ENCODE results near the gene NT5C2. TPM values are rescaled to one million over a fixed set of nuclear protein-coding genes. Genes with fewer than 3 reads are reported as not detected.

NT5C2 gene
- total and polyA plus RNA-seq, 2 donors (not counting 3 experiments of a cell fraction or from before 2014, with no cell fraction given): 47.2 to 69.9 TPM

DNA sequence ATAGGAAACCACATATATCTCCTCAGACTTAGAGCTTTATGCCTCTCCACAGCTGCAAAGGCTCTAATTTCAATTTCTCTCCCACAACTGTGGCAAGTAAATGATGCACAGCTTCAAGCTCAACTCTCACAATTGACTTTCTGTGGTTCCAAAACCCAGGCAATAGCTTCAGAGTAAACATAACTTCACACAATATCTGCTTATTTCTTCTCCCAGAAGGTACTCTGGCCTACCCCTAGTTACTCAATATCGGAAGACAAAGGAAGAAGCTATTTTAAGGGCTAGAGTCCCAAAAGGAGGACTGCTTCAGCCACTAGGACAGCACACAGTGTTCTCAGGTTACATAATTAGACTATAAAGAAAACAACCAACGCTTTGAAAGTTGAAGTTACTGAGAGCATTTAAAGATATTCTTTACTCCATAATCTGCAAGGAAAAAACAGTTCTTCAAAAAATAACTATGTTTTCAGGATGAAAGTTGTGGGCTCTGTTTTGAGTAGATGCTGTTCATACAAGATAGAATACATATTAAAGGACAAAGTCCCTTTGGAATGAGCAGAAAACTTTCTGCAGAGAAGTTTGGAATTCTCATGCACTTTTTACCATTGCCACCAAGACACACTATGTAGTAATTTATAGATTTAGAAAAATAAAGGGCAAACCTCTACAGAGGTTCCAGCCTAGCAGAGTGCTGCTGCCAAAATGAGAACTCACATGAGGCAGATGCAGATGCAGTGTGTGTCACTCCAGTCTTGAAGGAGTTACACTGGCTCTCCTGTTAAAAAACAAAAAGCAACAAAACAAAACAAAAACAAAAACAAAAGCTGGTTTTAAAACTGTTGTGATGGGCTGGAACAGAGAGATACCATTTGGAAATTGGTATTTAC, 81.8 kb downstream of the NT5C2 start:
- dilution Hi-C loops (cut with MboI; ENCODE audit: extremely low pct_ligation_motif_present, low sequenced_read_pairs): no loop called here
- H3K4me1 ChIP-seq (ENCODE audit: control insufficient read depth, extremely low read depth, insufficient read depth, low read length): no peaks in the 10 kb centered on the region
- CTCF ChIA-PET: interaction anchor here (1.1 to 4.6 kb wide), 6 partner anchors 11 to 166 kb away, joined by 3 to 42 read pairs (median 4); partner anchors contain the start of gene INA
- H3K79me2 ChIP-seq (ENCODE audit: control insufficient read depth, insufficient read depth, low read length): peaks cover 15% of the 10 kb centered on the region
- POLR2A ChIA-PET: no interaction called here
- H3K27ac ChIP-seq (ENCODE audit: insufficient read depth, low read depth, low read length): no peak overlapping the region
- DNase-seq (ENCODE audit: low read depth, low spot score) (no peak), FAIRE-seq (no peak)
- H2AFZ ChIP-seq (ENCODE audit: low read depth, low read length): no peak overlapping the region
- no peaks in the 10 kb centered on the region for H4K20me1 ChIP-seq (replicated peaks; ENCODE audit: control insufficient read depth, extremely low read depth, insufficient read depth, low read length)
- H3K9me1 ChIP-seq (replicated peaks; ENCODE audit: control insufficient read depth, extremely low read depth, insufficient read depth, low read length): no peaks in the 10 kb centered on the region
- H3K36me3 ChIP-seq (ENCODE audit: control insufficient read depth in 2 of 2, extremely low read depth in 1 of 2, insufficient read depth in 2 of 2, low read length in 2 of 2): no peaks in the 10 kb centered on the region
- no peak overlapping the region for H3K9ac ChIP-seq (replicated peaks; ENCODE audit: extremely low read depth, insufficient read depth, low read length)
- no peaks in the 10 kb centered on the region for H3K27me3 ChIP-seq (ENCODE audit: control insufficient read depth in 2 of 2, insufficient read depth in 2 of 2, low read length in 2 of 2)
- no peaks in the 10 kb centered on the region for H3K9me3 ChIP-seq (replicated peaks; ENCODE audit: control insufficient read depth, insufficient read depth, low read length)
- no peak for TF ChIP-seq GATA2 (IDR thresholded peaks at IDR 0.05; ENCODE audit: insufficient read depth, insufficient read length, low read depth, low read length)
- no peak overlapping the region for H3K4me3 ChIP-seq (replicated peaks in 1 of 3; ENCODE audit: insufficient read depth in 1 of 3, low read depth in 1 of 3, low read length in 3 of 3)
- no TSS peak for BruUV-seq (replicated peaks)
- intact Hi-C loops (cut with micrococcal nuclease): no loop called here
- no peak overlapping the region for H3K4me2 ChIP-seq (ENCODE audit: insufficient read depth, low read length)

DNA sequence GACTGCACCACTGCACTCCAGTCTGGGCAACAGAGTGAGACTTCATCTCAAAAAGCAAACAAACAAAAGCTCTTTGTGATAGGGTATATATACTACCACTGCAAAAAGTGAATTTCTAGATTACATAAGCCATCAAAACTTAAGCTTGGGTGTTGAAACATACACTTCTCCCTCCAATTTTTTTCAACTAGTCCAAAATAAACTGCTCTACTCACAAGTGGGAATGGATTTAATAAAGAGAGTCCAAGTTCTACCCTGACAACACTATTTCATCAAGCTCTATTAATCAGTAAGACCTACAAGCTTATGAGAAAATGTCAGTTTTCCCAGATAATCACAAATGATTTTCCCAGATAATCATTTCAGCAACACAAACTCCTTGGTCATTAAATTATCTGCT, 82.7 kb downstream of the NT5C2 start:
- Histone ChIP-seq H3K9me1 (replicated peaks; ENCODE audit: control insufficient read depth, extremely low read depth, insufficient read depth, low read length) (no peaks in the 10 kb centered on the region), H3K9ac (replicated peaks; ENCODE audit: extremely low read depth, insufficient read depth, low read length) (no peak overlapping the region), H3K4me3 (replicated peaks in 1 of 3; ENCODE audit: insufficient read depth in 1 of 3, low read depth in 1 of 3, low read length in 3 of 3) (no peak overlapping the region), H3K4me2 (ENCODE audit: insufficient read depth, low read length) (no peak overlapping the region), H3K27me3 (ENCODE audit: control insufficient read depth in 2 of 2, insufficient read depth in 2 of 2, low read length in 2 of 2) (no peaks in the 10 kb centered on the region), H3K36me3 (ENCODE audit: control insufficient read depth in 2 of 2, extremely low read depth in 1 of 2, insufficient read depth in 2 of 2, low read length in 2 of 2) (peaks cover 0 to 3% of the 10 kb centered on the region in 2 experiments), H3K27ac (ENCODE audit: insufficient read depth, low read depth, low read length) (no peak overlapping the region), H3K9me3 (replicated peaks; ENCODE audit: control insufficient read depth, insufficient read depth, low read length) (no peaks in the 10 kb centered on the region), H3K4me1 (ENCODE audit: control insufficient read depth, extremely low read depth, insufficient read depth, low read length) (no peaks in the 10 kb centered on the region), H3K79me2 (ENCODE audit: control insufficient read depth, insufficient read depth, low read length) (peaks cover 15% of the 10 kb centered on the region), H2AFZ (ENCODE audit: low read depth, low read length) (no peak overlapping the region), H4K20me1 (replicated peaks; ENCODE audit: control insufficient read depth, extremely low read depth, insufficient read depth, low read length) (no peaks in the 10 kb centered on the region)
- BruUV-seq (replicated peaks): no TSS peak
- FAIRE-seq (no peak), DNase-seq (ENCODE audit: low read depth, low spot score) (no peak)
- dilution Hi-C loops (cut with MboI; ENCODE audit: extremely low pct_ligation_motif_present, low sequenced_read_pairs) (no loop called here), intact Hi-C loops (cut with micrococcal nuclease) (no loop called here)
- CTCF ChIA-PET: interaction anchor here (1.1 to 4.6 kb wide), 7 partner anchors 10 to 193 kb away, joined by 3 to 42 read pairs (median 5); partner anchors contain the start of genes CNNM2 and INA
- TF ChIP-seq JUN (IDR thresholded peaks at IDR 0.05; ENCODE audit: borderline replicate concordance, insufficient read depth, insufficient read length, low read depth) (no peak), GATA2 (IDR thresholded peaks at IDR 0.05; ENCODE audit: insufficient read depth, insufficient read length, low read depth, low read length) (no peak), MYC (IDR thresholded peaks at IDR 0.05; ENCODE audit: low read depth, low read length) (no peak), POLR2AphosphoS5 (IDR thresholded peaks at IDR 0.05; ENCODE audit: insufficient read depth, low read depth, low read length) (no peak), EZH2 (IDR thresholded peaks at IDR 0.05; ENCODE audit: borderline replicate concordance, low read depth, low read length, severe bottlenecking) (no peak), FOS (IDR thresholded peaks at IDR 0.05; ENCODE audit: borderline replicate concordance, insufficient read depth, low read length) (no peak), POLR2A (IDR thresholded peaks at IDR 0.05; ENCODE audit: low read depth, low read length) (no peak)
- TF ChIP-seq, protein P1, sequence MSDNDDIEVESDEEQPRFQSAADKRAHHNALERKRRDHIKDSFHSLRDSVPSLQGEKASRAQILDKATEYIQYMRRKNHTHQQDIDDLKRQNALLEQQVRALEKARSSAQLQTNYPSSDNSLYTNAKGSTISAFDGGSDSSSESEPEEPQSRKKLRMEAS (IDR thresholded peaks at IDR 0.05; ENCODE audit: insufficient read depth, insufficient read length): no peak
- TF ChIP-seq, protein P2, sequence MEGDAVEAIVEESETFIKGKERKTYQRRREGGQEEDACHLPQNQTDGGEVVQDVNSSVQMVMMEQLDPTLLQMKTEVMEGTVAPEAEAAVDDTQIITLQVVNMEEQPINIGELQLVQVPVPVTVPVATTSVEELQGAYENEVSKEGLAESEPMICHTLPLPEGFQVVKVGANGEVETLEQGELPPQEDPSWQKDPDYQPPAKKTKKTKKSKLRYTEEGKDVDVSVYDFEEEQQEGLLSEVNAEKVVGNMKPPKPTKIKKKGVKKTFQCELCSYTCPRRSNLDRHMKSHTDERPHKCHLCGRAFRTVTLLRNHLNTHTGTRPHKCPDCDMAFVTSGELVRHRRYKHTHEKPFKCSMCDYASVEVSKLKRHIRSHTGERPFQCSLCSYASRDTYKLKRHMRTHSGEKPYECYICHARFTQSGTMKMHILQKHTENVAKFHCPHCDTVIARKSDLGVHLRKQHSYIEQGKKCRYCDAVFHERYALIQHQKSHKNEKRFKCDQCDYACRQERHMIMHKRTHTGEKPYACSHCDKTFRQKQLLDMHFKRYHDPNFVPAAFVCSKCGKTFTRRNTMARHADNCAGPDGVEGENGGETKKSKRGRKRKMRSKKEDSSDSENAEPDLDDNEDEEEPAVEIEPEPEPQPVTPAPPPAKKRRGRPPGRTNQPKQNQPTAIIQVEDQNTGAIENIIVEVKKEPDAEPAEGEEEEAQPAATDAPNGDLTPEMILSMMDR (IDR thresholded peaks at IDR 0.05; ENCODE audit: extremely low read depth in 1 of 2, insufficient read depth in 1 of 2, low read depth in 1 of 2, low read length in 2 of 2): no peak
- POLR2A ChIA-PET: no interaction called here

Measured in endothelial cell of umbilical vein (primary cell).